HG03378 (cell line): ENCODE data around the gene MEPE.

ENCODE experiments used
- ATAC-seq: cut with Tn5 transposase; IDR thresholded peaks from one replicate; pipeline ENCODE4 v1.9.1; 2021; ENCODE audit warnings: mild to moderate bottlenecking, moderate library complexity; ENCODE audit not compliant: unreplicated experiment

The MEPE gene

GRCh38 chr4:87832669-87833068 is at the start of gene MEPE:
Gene MEPE, plus strand, starts transcription at chr4:87832969. Its CDS starts 1,746 bp downstream, at chr4:87834715.
- no peak for ATAC-seq

- no peak for ATAC-seq
These were observed 49.0 kb upstream of the MEPE start for GRCh38 chr4:87783781-87784180.

- no peak for ATAC-seq
These were observed 46.8 kb upstream of the MEPE start for GRCh38 chr4:87785731-87786509.

GRCh38 chr4:87799301-87800113 is 33.3 kb upstream of the MEPE start, which contains the start of gene IBSP:
Gene IBSP, plus strand, starts transcription at chr4:87799554. Its CDS starts 2,808 bp downstream, at chr4:87802362.
- no peak for ATAC-seq

- ATAC-seq = no peak
These were observed 29.9 kb upstream of the MEPE start for GRCh38 chr4:87802858-87803257.

- no peak for ATAC-seq
These were observed 29.3 kb upstream of the MEPE start for GRCh38 chr4:87803421-87803820.

GRCh38 chr4:87804871-87805270 is 27.9 kb upstream of the MEPE start:
- ATAC-seq = no peak

GRCh38 chr4:87805971-87806370 is 26.8 kb upstream of the MEPE start:
- no peak for ATAC-seq

- no peak for ATAC-seq
These were observed 26.2 kb upstream of the MEPE start for GRCh38 chr4:87806520-87806919.

GRCh38 chr4:87807402-87807801 is 25.4 kb upstream of the MEPE start:
- no peak for ATAC-seq

GRCh38 chr4:87811977-87812376 is 20.8 kb upstream of the MEPE start:
- ATAC-seq = no peak

GRCh38 chr4:87819281-87819919 is 13.4 kb upstream of the MEPE start:
- no peak for ATAC-seq

GRCh38 chr4:87823200-87823599 is 9.6 kb upstream of the MEPE start:
- ATAC-seq = no peak

GRCh38 chr4:87823724-87824123 is 9.0 kb upstream of the MEPE start:
- no peak for ATAC-seq

GRCh38 chr4:87824352-87824751 is 8.4 kb upstream of the MEPE start:
- ATAC-seq = no peak

- ATAC-seq = no peak
These were observed 1.6 kb downstream of the MEPE start for GRCh38 chr4:87834401-87834800.

- ATAC-seq = no peak
These were observed 2.4 kb downstream of the MEPE start for GRCh38 chr4:87835197-87835596.

- ATAC-seq = no peak
These were observed 3.0 kb downstream of the MEPE start for GRCh38 chr4:87835743-87836142.

GRCh38 chr4:87838205-87838604 is 5.4 kb downstream of the MEPE start:
- no peak for ATAC-seq

GRCh38 chr4:87838890-87839591 is 6.3 kb downstream of the MEPE start:
- no peak for ATAC-seq

- no peak for ATAC-seq
These were observed 6.8 kb downstream of the MEPE start for GRCh38 chr4:87839592-87839946.
